K562 (cell line): ENCODE measurements around the gene CD22. TPM values are rescaled to one million over a fixed set of nuclear protein-coding genes. Genes with fewer than 3 reads are reported as not detected.

Experiments
- ARID2 ChIP-seq: fragments of 450-650 bp; IDR thresholded peaks from 2 replicates; pipeline ENCODE4 v1.6.1; 2017; ENCODE audit warnings: antibody characterized with exemption, mild to moderate bottlenecking
- BHLHE40 ChIP-seq: IDR thresholded peaks from 2 replicates; pipeline ENCODE4 v1.6.1; 2011; ENCODE audit warnings: low read length, improper control_type of control experiment
- BRCA1 ChIP-seq, 2 experiments: fragments of 450-650 bp in 1 of 2; sonication (generic) in 1 of 2; formaldehyde crosslinking in 1 of 2; IDR thresholded peaks; 2 replicates each; pipeline versions ENCODE4 v1.5.0 to v1.6.1; 2017 to 2020; ENCODE audit warnings: mild to moderate bottlenecking in 1 of 2, missing genetic modification reagents in 1 of 2
- DACH1 ChIP-seq: fragments of 450-650 bp; IDR thresholded peaks from 2 replicates; pipeline ENCODE4 v1.6.1; 2018; ENCODE audit not compliant: partially characterized antibody
- DPF2 ChIP-seq: fragments of 450-650 bp; IDR thresholded peaks from 2 replicates; pipeline ENCODE4 v1.6.1; 2016
- HIVEP1 ChIP-seq: fragments of 250-450 bp; sonication (Bioruptor Pico); IDR thresholded peaks from 2 replicates; pipeline ENCODE4 v1.4.0; 2020; ENCODE audit warnings: mild to moderate bottlenecking
- KDM2B ChIP-seq: fragments of 250-450 bp; sonication (Bioruptor Pico); IDR thresholded peaks from 2 replicates; pipeline ENCODE4 v1.8.0; 2021; ENCODE audit warnings: mild to moderate bottlenecking, moderate library complexity
- NFE2 ChIP-seq: IDR thresholded peaks from 2 replicates; pipeline ENCODE4 v1.6.1; 2014; ENCODE audit warnings: antibody characterized with exemption, low read depth
- NR2C1 ChIP-seq, 2 experiments: fragments of 450-650 bp; IDR thresholded peaks; 2 replicates each; pipeline ENCODE4 v1.6.1; 2017; ENCODE audit warnings: mild to moderate bottlenecking in 2 of 2, antibody characterized with exemption in 1 of 2, inconsistent platforms in 1 of 2, missing compliant biosample characterization in 1 of 2, missing genetic modification characterization in 1 of 2
- REST ChIP-seq, 2 experiments: fragments of 450-650 bp; formaldehyde crosslinking in 1 of 2; IDR thresholded peaks; 2 replicates each; pipeline versions ENCODE4 v1.4.0 to v1.6.1; 2014 to 2020; ENCODE audit warnings: mild to moderate bottlenecking in 2 of 2, borderline replicate concordance in 1 of 2, low read depth in 1 of 2
- RFX5 ChIP-seq: IDR thresholded peaks from 2 replicates; pipeline ENCODE4 v1.6.1; 2011; ENCODE audit warnings: low read depth, mild to moderate bottlenecking, improper control_type of control experiment, low read length
- STAT5A ChIP-seq: IDR thresholded peaks from 2 replicates; pipeline ENCODE4 v1.6.1; 2012; ENCODE audit warnings: low read length, inconsistent platforms, borderline replicate concordance
- TBP ChIP-seq: optimal IDR thresholded peaks from 2 replicates; pipeline ENCODE3; 2011; ENCODE audit warnings: low read depth, low read length, improper control_type of control experiment
- TOE1 ChIP-seq, 2 experiments: fragments of 450-650 bp in 1 of 2; sonication (generic) in 1 of 2; formaldehyde crosslinking in 1 of 2; IDR thresholded peaks; 2 replicates each; pipeline versions ENCODE4 v1.7.1 to v1.8.0; 2016 to 2022; ENCODE audit warnings: borderline replicate concordance in 2 of 2, mild to moderate bottlenecking in 2 of 2, antibody characterized with exemption in 1 of 2, inconsistent platforms in 1 of 2, low read depth in 1 of 2, missing genetic modification reagents in 1 of 2, moderate library complexity in 1 of 2
- ZKSCAN1 ChIP-seq: fragments of 150-350 bp; IDR thresholded peaks from 2 replicates; pipeline ENCODE4 v1.6.1; 2016; ENCODE audit warnings: low read depth, low read length
- ZKSCAN8 ChIP-seq: fragments of 200-800 bp; sonication (Bioruptor generic); IDR thresholded peaks from 2 replicates; pipeline ENCODE4 v1.6.1; 2016; ENCODE audit warnings: missing genetic modification characterization, missing compliant biosample characterization
- ZNF696 ChIP-seq: fragments of 250-450 bp; sonication (Bioruptor Pico); conservative IDR thresholded peaks from 2 replicates; pipeline ENCODE4 v1.4.0; 2020; ENCODE audit warnings: mild to moderate bottlenecking, moderate library complexity
- polyA plus RNA-seq, 8 experiments: library from polyadenylated mRNA; depleted of rRNA in 4 of 8; stranded (reverse) in 5 of 8; unstranded in 3 of 8; fragments of >200 nt; fragmentation: Nextera tagmentation in 2 of 8; fragmentation: Illumina TruSeq in 1 of 8; extraction: Ambion mirVana in 2 of 8; extraction: Trizol in 1 of 8; gene quantifications; 2 replicates each; pipeline versions ENCODE4 v1.2.1 to v1.2.3, GENCODE V29; 2011 to 2014; ENCODE audit warnings: inconsistent platforms in 1 of 8, missing spikeins in 1 of 8
- total RNA-seq, 7 experiments: library from RNA; depleted of rRNA in 6 of 7; stranded (reverse); fragments of >200 nt in 6 of 7; fragmentation: Illumina TruSeq in 2 of 7; extraction: Trizol in 2 of 7; gene quantifications; 2 replicates each; pipeline versions ENCODE4 v1.2.1 to v1.2.3, GENCODE V29; 2011 to 2021; ENCODE audit warnings: low replicate concordance in 1 of 7
- TF ChIP-seq, protein P1 (sequence below): IDR thresholded peaks from 3 replicates; pipeline ENCODE4 v1.6.1; 2011; ENCODE audit warnings: borderline replicate concordance, mild to moderate bottlenecking; ENCODE audit not compliant: insufficient read length, insufficient read depth

The CD22 gene
- total and polyA plus RNA-seq, 9 of the 15 experiments (the other 6 are each of a cell fraction or from before 2014, with no cell fraction given), result 0.29 to 5.0 (median 3.5) TPM

DNA sequence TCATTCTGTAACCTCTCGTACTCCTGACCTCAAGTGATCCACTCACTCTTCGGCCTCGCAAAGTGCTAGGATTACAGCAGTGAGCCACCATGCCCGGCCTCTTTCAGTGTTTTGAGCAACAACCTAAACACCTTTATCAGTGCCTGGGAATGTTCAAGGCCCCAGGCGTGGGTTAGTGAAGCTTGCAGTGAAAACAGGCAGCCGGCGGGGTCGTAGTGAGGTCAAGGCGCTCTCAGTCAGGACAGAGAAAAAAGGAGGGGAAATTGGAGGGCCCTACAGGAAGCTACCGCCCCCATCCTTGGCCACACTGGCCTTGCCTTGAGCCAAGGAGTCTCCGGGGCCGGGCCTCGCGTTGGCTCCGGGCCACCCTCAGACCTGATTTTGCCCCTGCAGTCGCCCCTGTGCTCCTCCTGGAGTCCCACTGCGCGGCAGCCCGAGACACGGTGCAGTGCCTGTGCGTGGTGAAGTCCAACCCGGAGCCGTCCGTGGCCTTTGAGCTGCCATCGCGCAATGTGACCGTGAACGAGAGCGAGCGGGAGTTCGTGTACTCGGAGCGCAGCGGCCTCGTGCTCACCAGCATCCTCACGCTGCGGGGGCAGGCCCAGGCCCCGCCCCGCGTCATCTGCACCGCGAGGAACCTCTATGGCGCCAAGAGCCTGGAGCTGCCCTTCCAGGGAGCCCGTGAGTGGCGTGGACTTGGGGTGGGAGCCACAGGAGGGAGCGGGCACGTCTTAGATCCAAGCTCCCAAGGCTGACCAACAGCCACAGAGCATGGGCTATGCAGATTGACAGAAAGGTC is 19.3 kb upstream of the CD22 start (continued):
- TF ChIP-seq BRCA1 (IDR thresholded peaks at IDR 0.05) (no peak), BRCA1 (CRISPR knock-in tag; IDR thresholded peaks at IDR 0.05) (no peak), NR2C1 (IDR thresholded peaks at IDR 0.05) (no peak; the same call in 1 of the 2 replicates), NR2C1 (tag; IDR thresholded peaks at IDR 0.05) (peak; percentile 5), DPF2 (peak; percentile 25), ZKSCAN8 (CRISPR knock-in tag) (peak; percentile 82; the same call in 1 of the 2 replicates), ARID2 (no peak), ZNF696 (CRISPR knock-in tag) (no peak), HIVEP1 (CRISPR knock-in tag) (peak; percentile 81; the same call in 1 of the 2 replicates), RFX5 (no peak), NFE2 (no peak), ZKSCAN1 (no peak; the same call in 1 of the 2 replicates), KDM2B (CRISPR knock-in tag) (peak; percentile 77; the same call in 1 of the 2 replicates), TBP (peak; percentile 42), TOE1 (IDR thresholded peaks at IDR 0.05; ENCODE audit: borderline replicate concordance) (no peak), TOE1 (CRISPR knock-in tag; IDR thresholded peaks at IDR 0.05; ENCODE audit: borderline replicate concordance, low read depth) (no peak), REST (IDR thresholded peaks at IDR 0.05; ENCODE audit: borderline replicate concordance) (no peak; the same call in 1 of the 2 replicates), REST (CRISPR knock-in tag; IDR thresholded peaks at IDR 0.05; ENCODE audit: low read depth) (no peak), DACH1 (no peak), STAT5A (no peak), BHLHE40 (peak; percentile 70)
- TF ChIP-seq, protein P1, sequence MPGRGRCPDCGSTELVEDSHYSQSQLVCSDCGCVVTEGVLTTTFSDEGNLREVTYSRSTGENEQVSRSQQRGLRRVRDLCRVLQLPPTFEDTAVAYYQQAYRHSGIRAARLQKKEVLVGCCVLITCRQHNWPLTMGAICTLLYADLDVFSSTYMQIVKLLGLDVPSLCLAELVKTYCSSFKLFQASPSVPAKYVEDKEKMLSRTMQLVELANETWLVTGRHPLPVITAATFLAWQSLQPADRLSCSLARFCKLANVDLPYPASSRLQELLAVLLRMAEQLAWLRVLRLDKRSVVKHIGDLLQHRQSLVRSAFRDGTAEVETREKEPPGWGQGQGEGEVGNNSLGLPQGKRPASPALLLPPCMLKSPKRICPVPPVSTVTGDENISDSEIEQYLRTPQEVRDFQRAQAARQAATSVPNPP, result no peak
